H9 (cell line): ENCODE measurements around the gene PPIH. TPM values are rescaled to one million over a fixed set of nuclear protein-coding genes. Genes with fewer than 3 reads are reported as not detected.
"Not testable (repeated sequence)": the region's sequence is repeated elsewhere in the genome, so short reads cannot be mapped to it uniquely, and the experiment has no call there.

Experiments used
- DNase-seq: peaks from one replicate; pipeline ENCODE4 v3.0.0-alpha.2; 2017
- H2AFZ ChIP-seq: one replicate; pipeline ENCODE4 v1.6.1; 2013; ENCODE audit warnings: mild to moderate bottlenecking, low read length, control low read depth, moderate library complexity
- H2AK5ac ChIP-seq: 2 replicates; pipeline ENCODE4 v1.6.1; 2013; ENCODE audit warnings: low read length, control low read depth, mixed read lengths; ENCODE audit not compliant: insufficient read length
- H2BK120ac ChIP-seq: one replicate; pipeline ENCODE4 v1.6.1; 2013; ENCODE audit warnings: low read depth, mild to moderate bottlenecking, low read length, control low read depth, inconsistent platforms; ENCODE audit not compliant: poor library complexity, severe bottlenecking
- H2BK12ac ChIP-seq: 2 replicates; pipeline ENCODE4 v1.6.1; 2013; ENCODE audit warnings: low read length, control low read depth, mixed read lengths, low read depth; ENCODE audit not compliant: insufficient read length
- H2BK15ac ChIP-seq: 2 replicates; pipeline ENCODE4 v1.6.1; 2013; ENCODE audit warnings: low read depth, low read length, control low read depth
- H2BK20ac ChIP-seq: one replicate; pipeline ENCODE4 v1.6.1; 2013; ENCODE audit warnings: low read depth, mild to moderate bottlenecking, low read length, control low read depth, inconsistent platforms; ENCODE audit not compliant: poor library complexity, severe bottlenecking
- H2BK5ac ChIP-seq: 2 replicates; pipeline ENCODE4 v1.6.1; 2013; ENCODE audit warnings: low read length, control low read depth, mixed read lengths; ENCODE audit not compliant: insufficient read length
- H3K14ac ChIP-seq: 2 replicates; pipeline ENCODE4 v1.6.1; 2013; ENCODE audit warnings: low read length, control low read depth; ENCODE audit not compliant: insufficient read depth
- H3K18ac ChIP-seq: 2 replicates; pipeline ENCODE4 v1.6.1; 2013; ENCODE audit warnings: low read depth, mild to moderate bottlenecking, mixed read lengths, low read length, control low read depth; ENCODE audit not compliant: insufficient read length
- H3K23ac ChIP-seq: 2 replicates; pipeline ENCODE4 v1.6.1; 2013; ENCODE audit warnings: low read length, control low read depth, mixed read lengths, low read depth; ENCODE audit not compliant: insufficient read length
- H3K23me2 ChIP-seq: 2 replicates; pipeline ENCODE4 v1.6.1; 2013; ENCODE audit warnings: low read depth, mild to moderate bottlenecking, mixed read lengths, low read length, control low read depth; ENCODE audit not compliant: insufficient read length, poor library complexity, severe bottlenecking
- H3K27ac ChIP-seq: 2 replicates; pipeline ENCODE4 v1.5.1; 2013; ENCODE audit warnings: low read length, control low read depth, mixed read lengths, low read depth; ENCODE audit not compliant: insufficient read length
- H3K27me3 ChIP-seq: 2 replicates; pipeline ENCODE4 v1.6.1; 2013; ENCODE audit warnings: low read length, control low read depth, inconsistent platforms; ENCODE audit not compliant: insufficient read depth
- H3K4ac ChIP-seq: 2 replicates; pipeline ENCODE4 v1.6.1; 2013; ENCODE audit warnings: low read depth, mild to moderate bottlenecking, control low read depth, inconsistent platforms, low read length, moderate library complexity
- H3K4me1 ChIP-seq: 2 replicates; pipeline ENCODE4 v1.6.1; 2013; ENCODE audit warnings: low read length, control low read depth, inconsistent platforms; ENCODE audit not compliant: insufficient read depth
- H3K4me2 ChIP-seq: 2 replicates; pipeline ENCODE4 v1.6.1; 2013; ENCODE audit warnings: low read length, control low read depth, mixed read lengths; ENCODE audit not compliant: insufficient read length, insufficient read depth
- H3K56ac ChIP-seq: 2 replicates; pipeline ENCODE4 v1.6.1; 2013; ENCODE audit warnings: low read depth, mild to moderate bottlenecking, mixed read lengths, low read length, control low read depth; ENCODE audit not compliant: insufficient read length
- H3K79me1 ChIP-seq: 2 replicates; pipeline ENCODE4 v1.6.1; 2013; ENCODE audit warnings: low read depth, mild to moderate bottlenecking, moderate library complexity, low read length, control low read depth, inconsistent platforms; ENCODE audit not compliant: insufficient read depth, poor library complexity, severe bottlenecking
- H3K79me2 ChIP-seq: 2 replicates; pipeline ENCODE4 v1.6.1; 2013; ENCODE audit warnings: low read length, control low read depth, inconsistent platforms; ENCODE audit not compliant: insufficient read depth
- H3K9ac ChIP-seq: 2 replicates; pipeline ENCODE4 v1.6.1; 2013; ENCODE audit warnings: low read length, control low read depth, mixed read lengths; ENCODE audit not compliant: insufficient read length; ENCODE audit errors: extremely low read depth
- H3K9me3 ChIP-seq: one replicate; pipeline ENCODE4 v1.6.1; 2013; ENCODE audit warnings: low read depth, low read length, inconsistent platforms; ENCODE audit not compliant: control insufficient read depth
- H3T11ph ChIP-seq: one replicate; pipeline ENCODE4 v1.6.1; 2013; ENCODE audit warnings: mild to moderate bottlenecking, low read length, control low read depth, inconsistent platforms
- H4K20me1 ChIP-seq: one replicate; pipeline ENCODE4 v1.6.1; 2013; ENCODE audit not compliant: control insufficient read depth, insufficient read length, insufficient read depth
- H4K5ac ChIP-seq: 2 replicates; pipeline ENCODE4 v1.6.1; 2013; ENCODE audit warnings: low read depth, mild to moderate bottlenecking, mixed read lengths, low read length, control low read depth; ENCODE audit not compliant: insufficient read length
- H4K8ac ChIP-seq: replicated peaks from 2 replicates; pipeline ENCODE4 v1.6.1; 2013; ENCODE audit warnings: low read length, control low read depth, mixed read lengths, low read depth; ENCODE audit not compliant: insufficient read length
- H4K91ac ChIP-seq: 2 replicates; pipeline ENCODE4 v1.6.1; 2013; ENCODE audit warnings: low read depth, mild to moderate bottlenecking, moderate library complexity, mixed read lengths, low read length, control low read depth; ENCODE audit not compliant: insufficient read length
- H3K27ac Mint-ChIP-seq, 3 experiments: 2 replicates in 2 of 3; 3 replicates in 1 of 3; pipeline ENCODE4 v1.8.0; 2020 to 2021; ENCODE audit warnings: mixed read lengths in 3 of 3, mild to moderate bottlenecking in 1 of 3, moderate library complexity in 1 of 3
- H3K27me3 Mint-ChIP-seq: 2 replicates; pipeline ENCODE4 v1.8.0; 2021; ENCODE audit warnings: low read depth, mild to moderate bottlenecking, moderate library complexity, mixed read lengths
- H3K36me3 Mint-ChIP-seq, 3 experiments: 2 replicates in 2 of 3; 3 replicates in 1 of 3; pipeline ENCODE4 v1.8.0; 2020 to 2021; ENCODE audit warnings: low read depth in 3 of 3, mixed read lengths in 3 of 3; ENCODE audit not compliant: insufficient read depth in 1 of 3
- H3K4me1 Mint-ChIP-seq, 2 experiments: 2 replicates each; pipeline ENCODE4 v1.8.0; 2020; ENCODE audit warnings: mixed read lengths in 2 of 2
- H3K4me3 Mint-ChIP-seq, 2 experiments: 2 replicates in 1 of 2; 3 replicates in 1 of 2; pipeline ENCODE4 v1.8.0; 2020 to 2021; ENCODE audit warnings: mild to moderate bottlenecking in 2 of 2, mixed read lengths in 2 of 2, moderate library complexity in 1 of 2
- H3K9me3 Mint-ChIP-seq, 2 experiments: 2 replicates in 1 of 2; 3 replicates in 1 of 2; pipeline ENCODE4 v1.8.0; 2020; ENCODE audit warnings: mild to moderate bottlenecking in 2 of 2, mixed read lengths in 2 of 2, moderate library complexity in 1 of 2
- WGBS: extraction: QIAGEN DNeasy Blood & Tissue Kit; methylation state at CpG from one replicate; pipeline ENCODE4 v1.1.7; 2013; ENCODE audit warnings: missing lambda C conversion rate, low lambda C conversion rate, mixed read lengths; ENCODE audit not compliant: insufficient read length; ENCODE audit errors: extremely low coverage; 5-methylcytosine and 5-hydroxymethylcytosine counted together
- total RNA-seq: library from RNA; stranded (reverse); gene quantifications from 2 replicates; pipeline ENCODE4 v1.2.1, GENCODE V29; 2021
- TF ChIP-seq, protein P1 (sequence below): fragments of 200-600 bp; sonication (generic); conservative IDR thresholded peaks from 3 replicates; pipeline ENCODE4 v1.8.0; 2021; ENCODE audit warnings: antibody characterized with exemption, mild to moderate bottlenecking

PPIH gene
- total RNA-seq, 1 experiment from 2014 or later = 89.3 TPM

DNA sequence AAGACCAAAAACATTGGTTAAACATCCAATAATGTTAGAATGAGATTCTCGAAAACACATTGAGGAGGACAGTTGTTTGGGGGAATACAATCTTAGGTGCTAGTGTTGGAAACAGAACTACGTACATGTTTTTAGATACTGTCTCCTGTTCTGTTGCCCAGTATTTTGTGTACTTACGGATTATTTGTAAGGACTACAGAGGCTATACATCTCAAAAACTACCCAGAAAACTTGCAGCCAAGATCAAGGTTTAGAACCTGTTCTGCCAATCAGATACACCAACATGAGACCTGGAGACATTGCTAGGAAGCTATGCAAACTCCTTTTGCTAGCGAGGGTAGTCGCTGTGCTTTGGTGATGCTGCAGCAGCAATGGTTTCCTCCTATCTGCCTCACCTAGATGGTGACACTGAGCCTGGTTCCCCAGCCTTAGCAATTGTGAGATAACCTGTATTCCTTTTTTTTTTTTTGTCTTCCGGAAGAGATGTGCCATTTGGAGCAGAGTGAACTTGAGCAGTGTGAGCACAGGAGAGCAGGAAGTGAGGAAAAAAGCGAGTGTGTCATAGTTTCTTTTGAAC is 45.8 kb downstream of the PPIH start:
- Histone ChIP-seq H4K91ac (no peak overlapping the region), H2BK5ac (no peak overlapping the region), H3T11ph (no peak overlapping the region), H2AFZ (no peak overlapping the region), H2BK120ac (no peak overlapping the region), H3K23ac (no peak overlapping the region), H3K14ac (no peak overlapping the region), H3K27ac (no peak overlapping the region), H3K9ac (no peak overlapping the region), H4K20me1 (no peaks in the 10 kb centered on the region), H2BK20ac (no peak overlapping the region), H3K23me2 (no peaks in the 10 kb centered on the region), H2AK5ac (no peak overlapping the region), H3K18ac (no peak overlapping the region), H3K56ac (no peak overlapping the region), H3K9me3 (no peaks in the 10 kb centered on the region), H3K79me2 (no peaks in the 10 kb centered on the region), H2BK12ac (no peak overlapping the region), H3K79me1 (no peaks in the 10 kb centered on the region), H3K4me1 (no peaks in the 10 kb centered on the region), H2BK15ac (no peak overlapping the region), H3K4ac (no peak overlapping the region), H3K27me3 (no peaks in the 10 kb centered on the region), H3K4me2 (no peak overlapping the region), H4K8ac (no peak overlapping the region), H4K5ac (no peak overlapping the region)
- TF ChIP-seq, protein P1, sequence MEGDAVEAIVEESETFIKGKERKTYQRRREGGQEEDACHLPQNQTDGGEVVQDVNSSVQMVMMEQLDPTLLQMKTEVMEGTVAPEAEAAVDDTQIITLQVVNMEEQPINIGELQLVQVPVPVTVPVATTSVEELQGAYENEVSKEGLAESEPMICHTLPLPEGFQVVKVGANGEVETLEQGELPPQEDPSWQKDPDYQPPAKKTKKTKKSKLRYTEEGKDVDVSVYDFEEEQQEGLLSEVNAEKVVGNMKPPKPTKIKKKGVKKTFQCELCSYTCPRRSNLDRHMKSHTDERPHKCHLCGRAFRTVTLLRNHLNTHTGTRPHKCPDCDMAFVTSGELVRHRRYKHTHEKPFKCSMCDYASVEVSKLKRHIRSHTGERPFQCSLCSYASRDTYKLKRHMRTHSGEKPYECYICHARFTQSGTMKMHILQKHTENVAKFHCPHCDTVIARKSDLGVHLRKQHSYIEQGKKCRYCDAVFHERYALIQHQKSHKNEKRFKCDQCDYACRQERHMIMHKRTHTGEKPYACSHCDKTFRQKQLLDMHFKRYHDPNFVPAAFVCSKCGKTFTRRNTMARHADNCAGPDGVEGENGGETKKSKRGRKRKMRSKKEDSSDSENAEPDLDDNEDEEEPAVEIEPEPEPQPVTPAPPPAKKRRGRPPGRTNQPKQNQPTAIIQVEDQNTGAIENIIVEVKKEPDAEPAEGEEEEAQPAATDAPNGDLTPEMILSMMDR = no peak
- Mint-ChIP-seq H3K4me1 (no peaks in the 10 kb centered on the region), H3K36me3 (peaks cover 69 to 91% (median 85%) of the 10 kb centered on the region in 3 experiments), H3K9me3 (no peaks in the 10 kb centered on the region), H3K4me3 (no peak overlapping the region), H3K27ac (peak overlapping the region in 1 of 3 experiments; percentile 74; a peak in 2 of 7 replicates), H3K27me3 (peaks cover 1% of the 10 kb centered on the region)
- no CpG with 5 or more reads among the region's 7 CpGs for WGBS
- no peak for DNase-seq

GRCh38 chr1:42712808-42713207 is 54.6 kb downstream of the PPIH start:
- peaks cover 21 to 69% (median 26%) of the 10 kb centered on the region in 3 experiments for H3K36me3 Mint-ChIP-seq
- H3K4ac ChIP-seq, H2BK20ac ChIP-seq, H3K4me3 Mint-ChIP-seq, H4K20me1 ChIP-seq, H3K23me2 ChIP-seq, H3K27ac Mint-ChIP-seq, H2AFZ ChIP-seq, H3K79me1 ChIP-seq, H3K14ac ChIP-seq, H3K27me3 ChIP-seq, H2BK5ac ChIP-seq, H3K18ac ChIP-seq, H3K9me3 ChIP-seq, H3K27me3 Mint-ChIP-seq, H3K9me3 Mint-ChIP-seq, H2AK5ac ChIP-seq, H3K9ac ChIP-seq, H4K8ac ChIP-seq, H3K4me2 ChIP-seq, H3K56ac ChIP-seq, H2BK120ac ChIP-seq, DNase-seq, H3T11ph ChIP-seq, H3K27ac ChIP-seq, H3K4me1 ChIP-seq, H3K4me1 Mint-ChIP-seq, H4K91ac ChIP-seq, H3K23ac ChIP-seq, H3K79me2 ChIP-seq, H2BK12ac ChIP-seq, H4K5ac ChIP-seq, H2BK15ac ChIP-seq: not testable (repeated sequence)
- no CpG with 5 or more reads among the region's 3 CpGs for WGBS
